Gastrocnemius medialis (tissue), 4 donors: Measurements from ENCODE around the gene PDIA2.

Experiments
- CTCF ChIP-seq, 5 experiments: fragments of 450-650 bp in 3 of 5; fragments of 200-600 bp in 2 of 5; sonication (generic) in 2 of 5; IDR thresholded peaks in 4 of 5; conservative IDR thresholded peaks in 1 of 5; 1 replicate in 4 of 5; 2 replicates in 1 of 5; pipeline ENCODE4 v1.5.1; 2016 to 2019; ENCODE audit warnings: antibody characterized with exemption in 5 of 5, mild to moderate bottlenecking in 3 of 5, moderate library complexity in 3 of 5
- POLR2A ChIP-seq, 2 donors: fragments of 450-650 bp; IDR thresholded peaks; one replicate each; pipeline ENCODE4 v1.6.1; 2017; ENCODE audit warnings: antibody characterized with exemption in 2 of 2, mild to moderate bottlenecking in 2 of 2, moderate library complexity in 2 of 2

GRCh38 chr16:318628-319027 is 35.7 kb downstream of the PDIA2 start:
- TF ChIP-seq CTCF (IDR thresholded peaks at IDR 0.05 in 4 of 5, conservative IDR thresholded peaks at IDR 0.05 in 1 of 5) (no peak), POLR2A (IDR thresholded peaks at IDR 0.05) (no peak)
